H1 (cell line): ENCODE data around the gene SF3B1. TPM values are rescaled to one million over a fixed set of nuclear protein-coding genes. Genes with fewer than 3 reads are reported as not detected.

Experiments
- CTCF ChIA-PET: fragments of 300-600 bp; sonication (Branson Sonifier 250); formaldehyde crosslinking; loops from one replicate; lab custom pipeline; 2021; ENCODE audit not compliant: partially characterized antibody; lab: Charles Lee
- POLR2A ChIA-PET: fragments of 300-600 bp; sonication (Branson Sonifier 250); formaldehyde crosslinking; loops from one replicate; lab custom pipeline; 2021; ENCODE audit warnings: inconsistent platforms; ENCODE audit not compliant: partially characterized antibody; lab: Charles Lee
- DNase-seq, 2 experiments: peaks; one replicate each; pipeline versions ENCODE4 v3.0.0 to v3.0.0-alpha.2; 2010 to 2022; ENCODE audit warnings: low spot score in 2 of 2, low read depth in 1 of 2, mixed read lengths in 1 of 2
- FAIRE-seq: peaks from 2 replicates; lab custom pipeline; 2011; peaks lifted over from hg19 to GRCh38; lab: Jason Lieb, UNC
- H2AFZ ChIP-seq: 2 replicates; pipeline ENCODE4 v1.8.1; 2012; ENCODE audit warnings: low read length, inconsistent platforms
- H2AK5ac ChIP-seq: 2 replicates; pipeline ENCODE4 v1.6.1; 2013; ENCODE audit warnings: low read depth, low read length
- H2BK120ac ChIP-seq: replicated peaks from 2 replicates; pipeline ENCODE3; 2013; ENCODE audit warnings: low read depth, low read length, inconsistent platforms
- H2BK12ac ChIP-seq: 2 replicates; pipeline ENCODE4 v1.6.1; 2013; ENCODE audit warnings: low read depth, low read length
- H2BK15ac ChIP-seq: 2 replicates; pipeline ENCODE4 v1.6.1; 2013; ENCODE audit warnings: low read length
- H2BK20ac ChIP-seq: 2 replicates; pipeline ENCODE4 v1.6.1; 2013; ENCODE audit warnings: low read length
- H2BK5ac ChIP-seq: 2 replicates; pipeline ENCODE4 v1.6.1; 2013; ENCODE audit warnings: low read depth, low read length
- H3K14ac ChIP-seq: 2 replicates; pipeline ENCODE4 v1.6.1; 2013; ENCODE audit warnings: inconsistent platforms; ENCODE audit not compliant: insufficient read length
- H3K18ac ChIP-seq: 2 replicates; pipeline ENCODE4 v1.6.1; 2013; ENCODE audit warnings: low read length; ENCODE audit errors: extremely low read depth
- H3K23ac ChIP-seq: 2 replicates; pipeline ENCODE4 v1.6.1; 2013; ENCODE audit warnings: inconsistent platforms; ENCODE audit not compliant: insufficient read length
- H3K23me2 ChIP-seq: 2 replicates; pipeline ENCODE4 v1.6.1; 2013; ENCODE audit warnings: low read depth, low read length
- H3K27ac ChIP-seq: 2 replicates; pipeline ENCODE4 v1.6.1; 2011; ENCODE audit warnings: low read depth, low read length, inconsistent platforms
- H3K27me3 ChIP-seq, 4 experiments: replicated peaks in 1 of 4; 1 replicate in 1 of 4; 2 replicates in 3 of 4; pipeline versions ENCODE4 v1.6.1 to v1.8.1; 2011 to 2013; ENCODE audit warnings: low read length in 3 of 4, mild to moderate bottlenecking in 3 of 4, inconsistent platforms in 2 of 4, mixed read lengths in 2 of 4, moderate library complexity in 1 of 4; ENCODE audit not compliant: control insufficient read depth in 3 of 4, insufficient read depth in 3 of 4; ENCODE audit errors: extremely low read depth in 1 of 4
- H3K36me3 ChIP-seq, 4 experiments: 2 replicates each; pipeline versions ENCODE4 v1.6.1 to v1.8.1; 2011 to 2013; ENCODE audit warnings: mild to moderate bottlenecking in 4 of 4, low read length in 3 of 4, moderate library complexity in 2 of 4, control low read depth in 1 of 4, inconsistent platforms in 1 of 4; ENCODE audit not compliant: insufficient read depth in 4 of 4, control insufficient read depth in 2 of 4
- H3K4ac ChIP-seq: replicated peaks from 2 replicates; pipeline ENCODE3; 2013; ENCODE audit warnings: low read length, low read depth, mixed read lengths, inconsistent platforms; ENCODE audit not compliant: insufficient read length
- H3K4me1 ChIP-seq, 4 experiments: replicated peaks in 1 of 4; 1 replicate in 1 of 4; 2 replicates in 3 of 4; pipeline versions ENCODE4 v1.6.1 to v1.8.1; 2011 to 2013; ENCODE audit warnings: low read length in 3 of 4, inconsistent platforms in 2 of 4, mixed read lengths in 1 of 4; ENCODE audit not compliant: insufficient read depth in 4 of 4, control insufficient read depth in 3 of 4
- H3K4me2 ChIP-seq, 2 experiments: 2 replicates each; pipeline versions ENCODE4 v1.6.1 to v1.8.1; 2011 to 2013; ENCODE audit warnings: low read depth in 2 of 2, low read length in 2 of 2, control low read depth in 1 of 2, inconsistent platforms in 1 of 2, mild to moderate bottlenecking in 1 of 2; ENCODE audit not compliant: insufficient read depth in 1 of 2
- H3K4me3 ChIP-seq, 4 experiments: fragments of 200-600, 300-600 bp in 1 of 4; sonication (generic), shearing (Covaris generic), sonication (Bioruptor Twin) in 1 of 4; 2 replicates each; pipeline versions ENCODE4 v1.5.1 to v1.8.1; 2011 to 2016; ENCODE audit warnings: low read length in 4 of 4, low read depth in 3 of 4, control low read depth in 2 of 4, inconsistent platforms in 2 of 4, mild to moderate bottlenecking in 2 of 4, mixed read lengths in 1 of 4, moderate library complexity in 1 of 4; ENCODE audit not compliant: insufficient read depth in 2 of 4; ENCODE audit errors: extremely low read depth in 1 of 4
- H3K56ac ChIP-seq: replicated peaks from 2 replicates; pipeline ENCODE3; 2013; ENCODE audit warnings: low read depth, mild to moderate bottlenecking, mixed read lengths, low read length, inconsistent platforms; ENCODE audit not compliant: insufficient read length
- H3K79me1 ChIP-seq: 2 replicates; pipeline ENCODE4 v1.6.1; 2013; ENCODE audit warnings: low read depth, low read length, control low read depth
- H3K79me2 ChIP-seq, 2 experiments: 2 replicates each; pipeline versions ENCODE4 v1.6.1 to v1.8.1; 2012 to 2013; ENCODE audit warnings: low read length in 2 of 2, mild to moderate bottlenecking in 2 of 2, inconsistent platforms in 1 of 2; ENCODE audit not compliant: insufficient read depth in 2 of 2, control insufficient read depth in 1 of 2
- H3K9ac ChIP-seq, 4 experiments: replicated peaks in 1 of 4; 1 replicate in 1 of 4; 2 replicates in 3 of 4; pipeline versions ENCODE4 v1.6.1 to v1.8.1; 2011 to 2013; ENCODE audit warnings: low read depth in 3 of 4, low read length in 3 of 4, control low read depth in 2 of 4, mild to moderate bottlenecking in 2 of 4, moderate library complexity in 2 of 4, inconsistent platforms in 1 of 4; ENCODE audit errors: extremely low read depth in 1 of 4
- H3K9me3 ChIP-seq, 2 experiments: 2 replicates each; pipeline versions ENCODE4 v1.6.1 to v1.8.1; 2012 to 2013; ENCODE audit warnings: mild to moderate bottlenecking in 2 of 2, moderate library complexity in 2 of 2, control low read depth in 1 of 2, inconsistent platforms in 1 of 2, low read depth in 1 of 2, low read length in 1 of 2, mixed read lengths in 1 of 2; ENCODE audit not compliant: insufficient read depth in 2 of 2
- H4K20me1 ChIP-seq, 2 experiments: replicated peaks in 1 of 2; 2 replicates each; pipeline versions ENCODE3 to v1.8.1; 2011 to 2013; ENCODE audit warnings: inconsistent platforms in 2 of 2, low read length in 2 of 2, mild to moderate bottlenecking in 1 of 2; ENCODE audit not compliant: insufficient read depth in 2 of 2, control insufficient read depth in 1 of 2
- H4K5ac ChIP-seq: 2 replicates; pipeline ENCODE4 v1.6.1; 2013; ENCODE audit warnings: low read length, low read depth, mixed read lengths, inconsistent platforms; ENCODE audit not compliant: insufficient read length
- H4K8ac ChIP-seq: 2 replicates; pipeline ENCODE4 v1.8.0; 2013; ENCODE audit warnings: mild to moderate bottlenecking, moderate library complexity, low read length, inconsistent platforms; ENCODE audit not compliant: insufficient read depth; ENCODE audit errors: extremely low read depth
- H4K91ac ChIP-seq: replicated peaks from 2 replicates; pipeline ENCODE3; 2013; ENCODE audit warnings: low read length, mixed read lengths, inconsistent platforms; ENCODE audit not compliant: insufficient read length
- EGR1 ChIP-seq: IDR thresholded peaks from 2 replicates; pipeline ENCODE4 v1.6.1; 2011; ENCODE audit warnings: low read depth, low read length, borderline replicate concordance
- SP1 ChIP-seq: IDR thresholded peaks from 2 replicates; pipeline ENCODE4 v1.6.1; 2011; ENCODE audit warnings: low read depth, low read length
- SP4 ChIP-seq: IDR thresholded peaks from 2 replicates; pipeline ENCODE4 v1.6.1; 2012; ENCODE audit warnings: low read length, inconsistent platforms
- WGBS, 2 experiments: shearing (Covaris generic) in 1 of 2; methylation state at CpG; one replicate each; pipeline versions ENCODE4 v1.1.6 to v1.1.7; 2013 to 2015; ENCODE audit warnings: low lambda C conversion rate in 2 of 2, mixed read lengths in 2 of 2, inconsistent platforms in 1 of 2, low coverage in 1 of 2, missing lambda C conversion rate in 1 of 2; ENCODE audit not compliant: insufficient replicate concordance in 2 of 2, insufficient coverage in 1 of 2, insufficient read length in 1 of 2; ENCODE audit errors: extremely low coverage in 1 of 2, missing lambda C conversion rate in 1 of 2; 5-methylcytosine and 5-hydroxymethylcytosine counted together
- polyA plus RNA-seq, 7 experiments: library from polyadenylated mRNA; depleted of rRNA in 3 of 7; stranded (reverse) in 5 of 7; unstranded in 2 of 7; fragments of >200 nt in 5 of 7; fragments of 200-250 nt in 2 of 7; gene quantifications; 1 replicate in 5 of 7; 2 replicates in 1 of 7; 4 replicates in 1 of 7; pipeline versions ENCODE4 v1.2.1 to v1.2.3, GENCODE V29; 2011 to 2013; ENCODE audit warnings: missing spikeins in 2 of 7, mixed read lengths in 2 of 7
- total RNA-seq: library from RNA; stranded (reverse); fragmentation: NEBNext Ultra II Directional; extraction: Animal tissue kit (Norgen Biotek cat#: 25700); gene quantifications from 2 replicates; pipeline ENCODE4 v1.2.1, GENCODE V29; 2021

The SF3B1 gene
- total and polyA plus RNA-seq, 2 of the 8 experiments (the other 6 are each of a cell fraction or from before 2014, with no cell fraction given): 320 to 403 TPM

- no peak for FAIRE-seq
- TF ChIP-seq SP1: no peak
- TF ChIP-seq SP4: no peak
- TF ChIP-seq EGR1: no peak
These were observed 62.2 kb downstream of the SF3B1 start for GRCh38 chr2:197372592-197372991.

More at GRCh38 chr2:197372592-197372991, 62.2 kb downstream of the SF3B1 start:
- Histone ChIP-seq H4K8ac (no peak overlapping the region), H3K14ac (no peak overlapping the region), H4K5ac (no peak overlapping the region), H2BK120ac (no peak overlapping the region), H2BK20ac (no peak overlapping the region), H3K23me2 (no peaks in the 10 kb centered on the region), H3K56ac (no peak overlapping the region), H3K4me1 (no peaks in the 10 kb centered on the region), H3K18ac (no peak overlapping the region), H3K9ac (no peak overlapping the region), H3K79me2 (no peaks in the 10 kb centered on the region), H4K20me1 (no peaks in the 10 kb centered on the region), H3K4me2 (no peak overlapping the region), H2AK5ac (no peak overlapping the region), H2BK15ac (no peak overlapping the region), H3K79me1 (no peaks in the 10 kb centered on the region), H2AFZ (no peak overlapping the region), H2BK12ac (no peak overlapping the region), H4K91ac (no peak overlapping the region), H3K4ac (no peak overlapping the region), H3K4me3 (no peak overlapping the region), H2BK5ac (no peak overlapping the region), H3K23ac (no peak overlapping the region), H3K9me3 (no peaks in the 10 kb centered on the region; a peak in 1 of 4 replicates), H3K27me3 (no peaks in the 10 kb centered on the region), H3K27ac (no peak overlapping the region), H3K36me3 (no peaks in the 10 kb centered on the region)
- ChIA-PET CTCF (interaction anchor here (0.6 to 4.2 kb wide), 4 partner anchors 14 to 1568 kb away, joined by 3 to 18 read pairs (median 4); no protein-coding TSS in a partner anchor), POLR2A (interaction anchor here (0.6 kb wide), 1 partner anchor 584 kb away, joined by 3 read pairs; no protein-coding TSS in a partner anchor)
- no peak for DNase-seq
- 76% methylated on average over 3 of the region's 3 CpGs; no CpG with 5 or more reads in 1 of the 2 experiments for WGBS, 2 experiments
